Endothelial cell of umbilical vein (primary cell): Measurements from ENCODE around the gene CEBPG. TPM values are rescaled to one million over a fixed set of nuclear protein-coding genes. Genes with fewer than 3 reads are reported as not detected.

Source experiments
- BruUV-seq: library from RNA; stranded (reverse); fragments of 400-500 nt; replicated peaks from 2 replicates; lab custom pipeline; 2021; lab: Mats Ljungman, UMichigan
- CTCF ChIA-PET: fragments of 300-600, 350-600 bp; sonication (Branson Sonifier 250); formaldehyde crosslinking; loops from one replicate; lab custom pipeline; 2021; ENCODE audit warnings: antibody characterized with exemption, inconsistent platforms; lab: Charles Lee
- POLR2A ChIA-PET: fragments of 300-600, 350-600 bp; sonication (Branson Sonifier 250); formaldehyde crosslinking; loops from one replicate; lab custom pipeline; 2021; ENCODE audit warnings: antibody characterized with exemption, inconsistent platforms; lab: Charles Lee
- DNase-seq: peaks from one replicate; pipeline ENCODE4 v3.0.0-alpha.2; 2011; ENCODE audit warnings: low read depth, low spot score
- FAIRE-seq: peaks from 2 replicates; lab custom pipeline; 2011; peaks lifted over from hg19 to GRCh38; lab: Jason Lieb, UNC
- H2AFZ ChIP-seq: 2 replicates; pipeline ENCODE4 v1.6.0; 2012; ENCODE audit warnings: low read depth, low read length, control low read depth, inconsistent platforms
- H3K27ac ChIP-seq: 2 replicates; pipeline ENCODE4 v1.5.1; 2011; ENCODE audit warnings: low read depth, mild to moderate bottlenecking, control low read depth, low read length, moderate library complexity; ENCODE audit not compliant: insufficient read depth
- H3K27me3 ChIP-seq, 2 experiments: 2 replicates each; pipeline versions ENCODE4 v1.6.0 to v1.6.1; 2011; ENCODE audit warnings: low read length in 2 of 2, mixed read lengths in 1 of 2; ENCODE audit not compliant: control insufficient read depth in 2 of 2, insufficient read depth in 2 of 2
- H3K36me3 ChIP-seq, 2 experiments: 2 replicates in 1 of 2; 3 replicates in 1 of 2; pipeline ENCODE4 v1.5.1; 2011; ENCODE audit warnings: low read length in 2 of 2, mild to moderate bottlenecking in 1 of 2, moderate library complexity in 1 of 2; ENCODE audit not compliant: control insufficient read depth in 2 of 2, insufficient read depth in 2 of 2; ENCODE audit errors: extremely low read depth in 1 of 2
- H3K4me1 ChIP-seq: 3 replicates; pipeline ENCODE4 v1.5.1; 2011; ENCODE audit warnings: mild to moderate bottlenecking, low read length; ENCODE audit not compliant: control insufficient read depth, insufficient read depth; ENCODE audit errors: extremely low read depth
- H3K4me2 ChIP-seq: 2 replicates; pipeline ENCODE4 v1.6.1; 2011; ENCODE audit warnings: low read length, control low read depth, mixed read lengths; ENCODE audit not compliant: insufficient read depth
- H3K4me3 ChIP-seq, 3 experiments: fragments of 200-600 bp in 1 of 3; sonication (generic), shearing (Covaris generic) in 1 of 3; replicated peaks in 1 of 3; 2 replicates each; pipeline ENCODE4 v1.5.1; 2011 to 2016; ENCODE audit warnings: control low read depth in 3 of 3, low read length in 3 of 3, mild to moderate bottlenecking in 2 of 3, inconsistent platforms in 1 of 3, low read depth in 1 of 3, moderate library complexity in 1 of 3; ENCODE audit not compliant: insufficient read depth in 1 of 3
- H3K79me2 ChIP-seq: 2 replicates; pipeline ENCODE4 v1.6.0; 2012; ENCODE audit warnings: low read length, inconsistent platforms; ENCODE audit not compliant: control insufficient read depth, insufficient read depth
- H3K9ac ChIP-seq: replicated peaks from 2 replicates; pipeline ENCODE3; 2011; ENCODE audit warnings: low read length, control low read depth; ENCODE audit not compliant: insufficient read depth; ENCODE audit errors: extremely low read depth
- H3K9me1 ChIP-seq: replicated peaks from 3 replicates; pipeline ENCODE4 v1.6.0; 2011; ENCODE audit warnings: mild to moderate bottlenecking, low read length; ENCODE audit not compliant: control insufficient read depth, insufficient read depth; ENCODE audit errors: extremely low read depth
- H3K9me3 ChIP-seq: replicated peaks from 2 replicates; pipeline ENCODE4 v1.5.1; 2012; ENCODE audit warnings: low read length, inconsistent platforms; ENCODE audit not compliant: control insufficient read depth, insufficient read depth
- H4K20me1 ChIP-seq: replicated peaks from 2 replicates; pipeline ENCODE3; 2011; ENCODE audit warnings: mild to moderate bottlenecking, low read length; ENCODE audit not compliant: control insufficient read depth, insufficient read depth; ENCODE audit errors: extremely low read depth
- CTCF ChIP-seq, 2 donors: IDR thresholded peaks; 1 replicate in 1 of 2; 2 replicates in 1 of 2; pipeline ENCODE4 v1.5.1; 2011; ENCODE audit warnings: low read length in 2 of 2, mild to moderate bottlenecking in 2 of 2, moderate library complexity in 2 of 2, control low read depth in 1 of 2, inconsistent platforms in 1 of 2, low read depth in 1 of 2; ENCODE audit not compliant: insufficient read depth in 1 of 2; ENCODE audit errors: extremely low read depth in 1 of 2
- JUN ChIP-seq: IDR thresholded peaks from 2 replicates; pipeline ENCODE4 v1.6.1; 2011; ENCODE audit warnings: borderline replicate concordance, low read depth; ENCODE audit not compliant: insufficient read length, insufficient read depth
- MYC ChIP-seq: IDR thresholded peaks from one replicate; pipeline ENCODE4 v1.6.1; 2011; ENCODE audit warnings: mild to moderate bottlenecking, low read depth, low read length
- dilution Hi-C: fragments of 300-500 bp; cut with MboI; formaldehyde crosslinking; loops from one replicate; pipeline ENCODE4 v1.15.0; 2019; ENCODE audit warnings: low sequenced_read_pairs; ENCODE audit not compliant: extremely low pct_ligation_motif_present
- intact Hi-C: fragments of 100-400 bp; cut with micrococcal nuclease; formaldehyde crosslinking; loops from one replicate; pipeline ENCODE4 v1.10.0; 2022
- polyA plus RNA-seq, 4 experiments: library from polyadenylated mRNA; depleted of rRNA in 3 of 4; stranded (reverse) in 3 of 4; unstranded in 1 of 4; fragments of >200 nt; gene quantifications; 2 replicates each; pipeline versions ENCODE4 v1.2.1 to v1.2.3, GENCODE V29; 2011 to 2012; ENCODE audit warnings: missing spikeins in 1 of 4
- total RNA-seq: library from RNA; stranded (reverse); gene quantifications from 2 replicates; pipeline ENCODE4 v1.2.3, GENCODE V29; 2021

CEBPG gene
- total and polyA plus RNA-seq, 2 donors (not counting 3 experiments of a cell fraction or from before 2014, with no cell fraction given), result 10.2 to 24.6 TPM

GRCh38 chr19:33416307-33417215, 43.1 kb downstream of the CEBPG start:
- Histone ChIP-seq H3K9me1 (no peaks in the 10 kb centered on the region), H3K36me3 (no peaks in the 10 kb centered on the region), H3K27me3 (no peaks in the 10 kb centered on the region), H4K20me1 (no peaks in the 10 kb centered on the region), H3K4me1 (no peaks in the 10 kb centered on the region), H3K79me2 (no peaks in the 10 kb centered on the region), H2AFZ (no peak overlapping the region), H3K9ac (no peak overlapping the region), H3K9me3 (no peaks in the 10 kb centered on the region), H3K27ac (no peak overlapping the region), H3K4me3 (no peak overlapping the region), H3K4me2 (no peak overlapping the region)
- BruUV-seq, result no TSS peak
- ChIA-PET POLR2A (no interaction called here), CTCF (interaction anchor here (0.6 to 8.7 kb wide), 43 partner anchors 8 to 1817 kb away, joined by 3 to 200 read pairs (median 4); partner anchors contain the start of gene PEPD)
- DNase-seq (peak; percentile 62), FAIRE-seq (peak; percentile 72)
- dilution Hi-C loops, result no loop called here
- TF ChIP-seq JUN (no peak), MYC (no peak), CTCF (IDR thresholded peaks at IDR 0.05; ENCODE audit: extremely low read depth in 1 of 2, insufficient read depth in 1 of 2, low read depth in 1 of 2, low read length in 2 of 2) (peak; percentile 72 to 79)
- intact Hi-C loops, result loop anchor here (1.0 kb wide), 1 partner anchor 355 kb away; no protein-coding TSS in a partner anchor
